ENCODE results near the gene MED27.

- TF ChIP-seq POLR2A (IDR thresholded peaks at IDR 0.05; ENCODE audit: low read depth, low read length) (no peak), CTCF (conservative IDR thresholded peaks at IDR 0.05; ENCODE audit: low read depth, low read length) (no peak), MAFK (IDR thresholded peaks at IDR 0.05; ENCODE audit: low read depth, low read length) (no peak), SMC3 (IDR thresholded peaks at IDR 0.05; ENCODE audit: low read depth, low read length) (no peak), CEBPB (IDR thresholded peaks at IDR 0.05; ENCODE audit: low read depth, low read length) (no peak)
Measured at GRCh38 chr9:131899296-131900228, 180.1 kb downstream of the MED27 start.
